Suppressor macrophage (primary cell): Measurements from ENCODE around the gene SUCLG2.

Source experiments
- DNase-seq, 4 experiments: peaks; one replicate each; pipeline ENCODE4 v3.0.0-alpha.2; 2020 to 2022

Gene SUCLG2

GRCh38 chr3:67500709-67501108 lies 153.7 kb downstream of the SUCLG2 start:
- no peak for DNase-seq

GRCh38 chr3:67497746-67498145 lies 156.7 kb downstream of the SUCLG2 start:
- DNase-seq: no peak

GRCh38 chr3:67495751-67496150 lies 158.7 kb downstream of the SUCLG2 start:
- DNase-seq: no peak

- no peak for DNase-seq
These were observed 160.6 kb downstream of the SUCLG2 start for GRCh38 chr3:67493808-67494207.

GRCh38 chr3:67490658-67491057 lies 163.8 kb downstream of the SUCLG2 start:
- DNase-seq: no peak

GRCh38 chr3:67489816-67490215 lies 164.6 kb downstream of the SUCLG2 start:
- no peak for DNase-seq

GRCh38 chr3:67487564-67488114 lies 166.8 kb downstream of the SUCLG2 start:
- DNase-seq: no peak

- DNase-seq: no peak
These were observed 167.5 kb downstream of the SUCLG2 start for GRCh38 chr3:67486883-67487282.

GRCh38 chr3:67484085-67484484 lies 170.3 kb downstream of the SUCLG2 start:
- DNase-seq: no peak

- DNase-seq: no peak
These were observed 173.3 kb downstream of the SUCLG2 start for GRCh38 chr3:67481126-67481525.

GRCh38 chr3:67478423-67478822 lies 176.0 kb downstream of the SUCLG2 start:
- DNase-seq: no peak

- no peak for DNase-seq
These were observed 180.1 kb downstream of the SUCLG2 start for GRCh38 chr3:67474311-67474710.

GRCh38 chr3:67472674-67473201 lies 181.7 kb downstream of the SUCLG2 start:
- no peak for DNase-seq

GRCh38 chr3:67470207-67470606 lies 184.2 kb downstream of the SUCLG2 start:
- no peak for DNase-seq

- DNase-seq: no peak
These were observed 185.9 kb downstream of the SUCLG2 start for GRCh38 chr3:67468511-67468910.

GRCh38 chr3:67463656-67464055 lies 190.8 kb downstream of the SUCLG2 start:
- no peak for DNase-seq

- DNase-seq: no peak
These were observed 192.2 kb downstream of the SUCLG2 start for GRCh38 chr3:67462187-67462586.

GRCh38 chr3:67461667-67462142 lies 192.7 kb downstream of the SUCLG2 start:
- no peak for DNase-seq

- DNase-seq: no peak
These were observed 193.4 kb downstream of the SUCLG2 start for GRCh38 chr3:67460841-67461510.

- DNase-seq: no peak
These were observed 194.6 kb downstream of the SUCLG2 start for GRCh38 chr3:67459796-67460195.

GRCh38 chr3:67458896-67459530 lies 195.4 kb downstream of the SUCLG2 start:
- no peak for DNase-seq

- no peak for DNase-seq
These were observed 196.0 kb downstream of the SUCLG2 start for GRCh38 chr3:67458408-67458807.

GRCh38 chr3:67453628-67454027 lies 200.8 kb downstream of the SUCLG2 start:
- no peak for DNase-seq

GRCh38 chr3:67450153-67450552 lies 204.3 kb downstream of the SUCLG2 start:
- no peak for DNase-seq
